Jurkat, Clone E6-1 (cell line): ENCODE measurements around the gene AMIGO3.

Source experiments
- DNase-seq: peaks from one replicate; pipeline ENCODE4 v3.0.0-alpha.2; 2011; ENCODE audit warnings: low read depth, low spot score
- H3K4me3 ChIP-seq: 2 replicates; pipeline ENCODE4 v1.5.1; 2011; ENCODE audit warnings: mild to moderate bottlenecking, low read length, control low read depth, moderate library complexity

The AMIGO3 gene

DNA sequence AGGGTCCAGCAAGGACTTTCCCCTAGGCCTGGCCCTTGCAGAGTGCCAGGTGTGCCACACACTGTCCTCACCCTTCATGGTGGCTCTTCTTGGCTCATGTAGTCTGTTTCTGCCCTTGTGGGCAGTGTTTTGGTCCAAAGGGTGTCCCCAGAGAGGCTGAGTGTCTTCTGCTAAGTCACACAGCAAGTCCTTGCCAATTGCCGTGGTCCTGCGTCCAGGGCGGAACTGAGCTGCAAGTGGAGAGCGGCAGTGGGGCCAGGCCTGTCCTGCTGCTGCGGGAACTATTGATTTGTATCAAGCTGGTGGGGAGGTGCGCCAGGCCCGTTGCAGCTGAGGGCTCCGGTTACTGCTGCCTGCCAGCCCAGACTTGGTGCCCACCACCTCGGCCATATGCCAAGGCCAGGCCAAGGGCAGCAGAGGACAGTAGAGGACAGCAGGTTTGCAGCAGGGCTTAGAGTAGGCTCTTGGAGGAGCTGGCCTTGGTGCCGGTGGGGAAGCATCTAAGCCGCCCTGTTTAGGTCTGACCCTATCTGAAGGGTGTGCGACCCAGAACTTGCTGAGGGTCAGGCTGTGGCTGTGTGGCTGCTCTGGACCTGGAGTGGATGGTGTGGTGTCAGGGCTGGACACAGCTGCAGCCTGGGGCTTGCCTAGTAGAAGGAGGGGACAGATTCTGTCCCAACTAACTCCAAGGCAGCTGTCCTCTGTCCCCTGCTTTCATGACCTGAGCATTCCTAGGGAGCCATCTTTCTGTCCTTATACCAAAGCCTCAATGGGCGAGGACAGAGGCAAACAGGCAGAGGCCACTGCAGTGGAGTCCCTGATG lies 4.5 kb downstream of the AMIGO3 start:
- no peak for DNase-seq

DNA sequence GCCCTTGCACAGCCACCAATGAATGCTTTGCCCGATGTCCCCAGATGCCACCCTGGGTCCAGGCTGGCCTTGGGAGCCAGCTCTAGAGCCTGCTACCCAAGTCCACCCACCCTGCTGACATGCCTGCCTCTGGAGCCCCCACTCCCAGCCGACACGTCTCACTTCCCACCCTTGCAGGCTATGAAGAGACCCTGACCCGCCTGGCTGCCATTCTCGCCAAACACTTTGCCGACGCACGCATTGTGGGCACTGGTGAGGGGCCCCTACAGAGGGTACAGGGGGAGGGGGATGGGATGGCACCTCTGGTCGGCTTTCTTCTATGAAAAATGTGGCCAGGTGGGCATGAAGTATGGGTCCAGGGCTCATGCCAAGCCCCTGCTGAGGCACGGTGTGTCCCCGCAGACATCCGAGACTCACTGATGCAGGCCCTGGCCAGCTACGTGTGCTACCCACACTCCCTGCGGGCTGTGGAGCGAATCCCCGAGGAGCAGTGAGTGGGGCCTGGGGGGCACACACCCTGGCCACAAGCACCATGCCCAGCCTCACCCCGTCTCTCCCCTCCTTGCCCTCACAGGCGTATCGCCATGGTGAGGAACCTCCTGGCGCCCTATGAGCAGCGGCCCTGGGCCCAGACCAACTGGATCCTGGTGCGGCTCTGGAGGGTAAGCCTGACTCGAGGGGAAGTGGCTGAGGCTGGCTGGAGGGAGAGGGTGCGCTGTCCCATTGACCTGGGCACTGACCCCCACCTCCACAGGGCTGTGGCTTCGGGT lies 6.0 kb downstream of the AMIGO3 start:
- DNase-seq, result no peak
- H3K4me3 ChIP-seq, result no peak overlapping the region

More for the DNA sequence above, 4.5 kb downstream of the AMIGO3 start:
- H3K4me3 ChIP-seq, result no peak overlapping the region

DNA sequence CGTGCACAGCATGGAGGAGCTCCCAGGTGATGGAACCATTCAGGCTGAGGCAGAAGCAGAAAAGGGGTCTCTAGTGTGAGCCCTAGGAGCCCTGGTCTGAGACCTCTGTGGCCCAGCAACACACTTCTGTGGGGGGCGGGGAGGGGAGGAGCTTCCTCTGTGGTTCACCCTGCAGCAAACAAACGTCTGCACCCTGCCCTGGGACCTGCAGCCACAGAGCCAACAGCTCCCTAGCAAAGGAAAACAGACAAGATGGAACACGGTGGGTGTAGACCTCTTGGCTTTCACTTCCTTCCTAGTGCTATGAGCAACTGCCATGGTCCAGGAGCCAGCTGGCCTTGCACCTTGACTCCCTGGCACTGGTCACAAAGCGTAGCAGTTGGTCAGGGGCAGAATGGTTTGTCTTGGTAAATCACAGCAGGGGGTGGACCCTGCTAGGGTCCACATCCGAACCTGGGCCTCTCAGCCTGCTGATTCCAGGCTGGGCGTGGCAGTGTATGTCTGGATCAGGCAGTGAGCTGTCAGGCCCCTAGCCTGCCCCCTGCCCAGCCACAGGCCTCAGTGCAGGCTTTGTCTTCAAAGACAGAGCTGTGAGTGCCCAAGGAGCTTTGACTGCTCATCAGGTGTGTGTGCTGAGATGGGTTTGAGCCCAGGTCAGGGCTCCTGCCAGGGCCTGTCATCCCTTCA lies 6.7 kb downstream of the AMIGO3 start:
- peak; percentile 85 for DNase-seq

DNA sequence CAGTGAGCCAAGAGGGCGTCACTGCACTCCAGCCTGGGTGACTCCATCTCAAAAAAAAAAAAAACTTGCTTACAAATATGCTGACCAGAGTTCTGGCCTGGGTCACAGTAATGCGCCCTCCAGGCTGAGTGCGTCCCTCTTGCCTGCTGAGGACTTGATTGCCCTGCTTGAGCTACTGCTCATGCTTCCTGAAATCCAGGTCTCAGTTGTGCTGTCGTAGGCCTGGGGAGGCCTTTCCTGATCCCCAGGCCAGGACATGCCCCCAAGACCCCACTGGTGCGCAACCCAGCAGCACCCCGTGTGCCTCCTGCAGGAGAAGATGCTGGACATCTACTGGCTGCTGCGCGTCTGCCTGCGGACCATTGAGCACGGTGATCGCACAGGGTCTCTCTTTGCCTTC lies 7.3 kb downstream of the AMIGO3 start:
- H3K4me3 ChIP-seq, result peak overlapping the region; percentile 39
- DNase-seq, result no peak

More for the DNA sequence above, 6.7 kb downstream of the AMIGO3 start:
- peak overlapping the region; percentile 39 for H3K4me3 ChIP-seq

DNA sequence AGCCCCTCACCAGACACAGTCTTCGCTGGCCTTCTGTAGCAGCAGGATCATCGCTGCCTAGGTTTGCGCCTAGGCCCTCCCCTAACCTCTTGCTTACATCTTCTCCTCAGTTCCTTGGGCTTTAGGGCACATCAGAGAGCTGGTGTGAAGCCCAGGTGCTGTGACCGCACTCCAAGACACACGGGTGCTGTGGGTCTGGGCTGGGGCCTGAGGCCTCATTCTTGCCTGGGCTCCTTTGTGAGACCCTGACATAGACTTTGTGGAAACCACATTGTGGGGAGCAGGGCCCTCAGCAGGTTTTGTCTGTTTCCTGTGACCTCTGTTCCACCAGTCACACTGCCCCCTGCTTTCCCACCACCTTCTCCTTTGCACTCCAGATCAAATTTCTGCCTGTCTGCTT lies 8.0 kb downstream of the AMIGO3 start:
- H3K4me3 ChIP-seq, result peak overlapping the region; percentile 16
- peak; percentile 89 for DNase-seq

DNA sequence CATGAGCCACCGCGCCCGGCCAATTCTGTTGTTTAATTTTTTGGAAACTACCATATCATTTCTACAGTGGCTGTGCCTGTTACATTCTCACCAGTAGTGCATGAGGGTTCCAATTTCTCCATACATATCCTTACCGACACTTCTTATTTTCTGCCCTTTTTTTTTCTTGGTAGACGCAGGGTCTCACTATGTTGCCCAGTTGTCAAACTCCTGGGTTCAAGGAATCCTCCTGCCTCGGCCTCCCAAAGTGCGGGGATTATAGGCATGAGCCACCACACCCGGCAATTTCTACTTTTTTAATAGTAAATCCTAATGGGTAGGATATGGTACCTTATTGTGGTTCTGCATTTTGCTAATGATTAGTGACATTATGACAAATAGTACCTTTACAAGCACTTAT lies 9.6 kb downstream of the AMIGO3 start:
- DNase-seq, result no peak
- H3K4me3 ChIP-seq, result no peak overlapping the region

DNA sequence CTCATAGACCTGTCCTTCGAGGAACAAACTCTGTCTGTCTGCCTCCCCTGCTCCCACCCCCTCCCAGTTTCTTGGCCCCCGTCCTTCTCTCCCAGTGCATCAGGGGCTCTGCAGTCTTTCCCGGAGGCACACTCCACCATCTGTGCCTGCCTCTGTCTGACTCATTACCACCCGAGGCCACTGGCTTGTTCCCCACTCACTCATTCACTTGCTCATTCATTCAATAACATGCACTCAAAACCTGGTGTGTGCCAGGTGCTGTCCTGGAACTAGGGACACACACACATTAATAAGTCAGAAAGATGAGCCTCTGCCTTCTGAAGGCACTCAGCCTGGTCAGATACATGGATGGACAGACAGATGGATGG lies 12.4 kb downstream of the AMIGO3 start:
- no peak for DNase-seq
- no peak overlapping the region for H3K4me3 ChIP-seq

DNA sequence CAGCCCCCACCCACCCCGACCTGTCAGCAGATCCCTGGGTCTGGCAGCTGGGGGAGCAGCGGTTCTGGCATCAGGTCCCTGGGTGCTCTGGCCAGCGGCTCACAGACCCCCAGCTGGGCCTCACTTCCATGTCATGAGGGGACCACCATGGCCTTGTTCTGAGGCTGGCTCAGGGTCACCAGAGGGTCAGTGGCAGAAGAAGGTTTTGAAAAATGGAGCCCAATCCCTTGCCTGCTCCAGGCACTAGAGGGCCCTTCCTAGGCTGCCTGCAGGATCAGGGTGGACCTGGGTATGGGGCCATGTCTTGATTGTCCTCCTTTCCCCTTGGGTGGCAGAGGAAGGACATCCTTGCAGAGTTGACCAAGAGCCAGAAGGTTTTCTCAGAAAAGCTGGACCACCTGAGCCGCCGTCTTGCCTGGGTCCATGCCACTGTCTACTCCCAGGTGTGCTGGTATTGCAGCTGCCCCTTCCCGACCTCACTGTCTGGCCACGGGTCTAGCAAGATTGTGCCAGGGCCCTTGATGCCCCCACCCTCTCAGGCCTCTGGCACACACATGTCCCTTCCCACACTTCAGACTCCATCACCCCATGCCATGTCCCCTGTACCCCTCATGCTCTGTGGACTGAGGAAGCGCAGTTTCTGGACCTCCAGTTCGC lies 12.9 kb downstream of the AMIGO3 start:
- H3K4me3 ChIP-seq, result no peak overlapping the region
- DNase-seq, result no peak

DNA sequence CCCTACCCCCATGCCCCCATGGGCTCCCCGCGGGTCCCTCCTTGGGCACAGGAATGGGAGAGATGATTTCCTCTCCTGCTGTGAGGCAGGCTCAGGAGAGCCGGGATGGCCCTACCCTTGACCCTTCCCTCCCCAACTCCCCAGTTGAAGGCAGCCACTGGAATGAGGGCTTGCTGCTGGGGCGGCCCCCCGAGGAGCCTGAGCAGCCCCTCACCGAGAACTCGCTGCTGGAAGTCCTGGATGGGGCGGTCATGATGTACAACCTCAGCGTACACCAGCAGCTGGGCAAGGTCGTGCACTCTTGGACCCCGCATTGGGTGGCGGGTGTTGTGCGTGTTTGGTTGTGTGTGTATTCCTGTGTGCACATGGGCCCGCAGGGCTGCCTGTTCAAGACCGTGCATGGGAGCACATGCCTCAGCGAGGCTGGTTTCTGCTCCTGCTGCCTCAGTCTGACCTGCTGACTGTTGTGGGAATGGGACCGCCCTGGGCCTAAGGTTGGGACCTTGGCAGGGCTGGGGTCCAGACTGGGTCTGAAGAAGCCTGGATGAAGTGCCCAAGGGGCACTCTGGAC lies 14.0 kb downstream of the AMIGO3 start:
- H3K4me3 ChIP-seq, result no peak overlapping the region
- no peak for DNase-seq

DNA sequence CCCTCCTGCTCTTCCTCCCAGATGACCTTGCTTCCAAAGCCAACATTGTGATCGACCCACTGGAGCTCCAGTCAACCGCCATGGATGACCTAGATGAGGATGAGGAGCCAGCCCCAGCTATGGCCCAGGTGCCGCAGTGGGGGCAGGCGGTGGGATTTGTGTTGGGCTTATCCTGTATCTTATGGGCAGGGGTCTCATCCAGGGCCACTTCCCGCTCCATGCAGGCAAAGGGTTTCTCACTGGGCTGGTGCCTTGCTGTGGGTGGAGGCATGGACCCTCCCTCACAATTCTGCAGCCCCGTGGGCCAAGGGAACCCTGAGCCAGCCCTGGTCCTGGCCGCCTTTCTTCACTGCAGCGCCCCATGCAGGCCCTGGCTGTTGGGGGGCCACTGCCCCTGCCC lies 14.9 kb downstream of the AMIGO3 start:
- DNase-seq, result no peak

DNA sequence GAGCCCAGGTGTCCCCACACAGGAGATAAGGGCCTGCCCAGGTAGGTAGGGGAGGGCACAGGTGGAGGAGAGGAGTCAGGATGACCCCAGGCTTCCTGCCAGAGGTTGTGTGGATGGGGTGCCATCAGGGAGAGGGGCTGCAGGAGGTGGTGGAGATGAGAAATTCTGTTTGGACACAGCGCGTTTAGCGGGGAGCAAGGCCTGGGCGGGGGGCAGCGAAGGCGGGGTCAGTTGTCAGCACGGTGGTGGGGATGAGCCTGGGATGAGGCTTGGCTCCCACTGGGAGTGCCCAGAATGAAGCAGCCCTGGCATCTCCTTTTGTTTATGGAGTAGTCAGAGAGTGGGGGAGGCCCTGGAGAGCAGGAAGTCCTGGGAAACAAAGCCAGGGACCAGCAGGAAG lies 15.5 kb downstream of the AMIGO3 start:
- no peak overlapping the region for H3K4me3 ChIP-seq
- DNase-seq, result no peak

More for the DNA sequence above, 14.9 kb downstream of the AMIGO3 start:
- H3K4me3 ChIP-seq, result no peak overlapping the region

DNA sequence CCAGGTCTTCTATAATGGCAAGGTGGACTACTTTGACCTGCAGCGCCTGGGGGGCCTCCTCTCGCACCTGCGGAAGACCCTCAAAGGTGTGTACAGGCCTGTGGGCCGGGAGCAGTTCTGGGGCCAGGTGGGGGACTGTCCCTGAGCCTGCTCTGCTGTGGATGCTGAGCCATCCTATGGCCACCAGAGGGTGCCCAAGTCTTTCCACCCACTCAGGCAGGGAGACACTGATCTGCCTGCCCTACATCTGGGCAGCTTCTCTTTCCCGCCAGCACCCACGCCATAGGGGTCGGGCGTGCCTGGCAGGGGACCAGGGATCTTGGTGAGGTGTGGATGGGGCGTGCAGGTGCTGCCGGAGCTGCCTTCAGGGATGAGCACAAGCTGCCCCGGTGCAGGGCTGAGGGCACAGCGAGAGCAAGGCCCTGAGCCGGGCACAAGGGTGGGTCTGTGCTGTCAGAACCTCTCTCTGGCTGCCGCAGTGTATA lies 16.0 kb downstream of the AMIGO3 start:
- peak; percentile 54 for DNase-seq
- H3K4me3 ChIP-seq, result no peak overlapping the region

DNA sequence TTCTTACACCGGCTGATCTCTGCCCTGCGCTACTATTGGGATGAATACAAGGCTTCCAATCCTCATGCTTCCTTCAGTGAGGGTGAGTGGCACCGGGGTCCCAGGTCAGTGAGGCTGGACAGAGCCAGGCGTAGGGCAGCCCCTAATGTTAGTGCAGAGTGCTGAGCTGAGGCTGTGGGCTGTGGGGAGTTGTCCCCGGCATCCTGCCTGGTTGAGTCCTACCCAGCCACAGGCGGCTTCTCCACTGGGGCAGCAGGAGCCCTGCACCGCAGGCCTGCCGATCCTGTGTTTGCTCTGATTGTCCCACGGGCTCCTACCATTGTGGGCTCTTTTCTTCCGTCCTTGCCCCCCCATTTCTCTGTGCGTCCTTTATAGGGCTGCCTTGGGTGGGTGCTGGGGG lies 16.8 kb downstream of the AMIGO3 start:
- no peak overlapping the region for H3K4me3 ChIP-seq
- no peak for DNase-seq

DNA sequence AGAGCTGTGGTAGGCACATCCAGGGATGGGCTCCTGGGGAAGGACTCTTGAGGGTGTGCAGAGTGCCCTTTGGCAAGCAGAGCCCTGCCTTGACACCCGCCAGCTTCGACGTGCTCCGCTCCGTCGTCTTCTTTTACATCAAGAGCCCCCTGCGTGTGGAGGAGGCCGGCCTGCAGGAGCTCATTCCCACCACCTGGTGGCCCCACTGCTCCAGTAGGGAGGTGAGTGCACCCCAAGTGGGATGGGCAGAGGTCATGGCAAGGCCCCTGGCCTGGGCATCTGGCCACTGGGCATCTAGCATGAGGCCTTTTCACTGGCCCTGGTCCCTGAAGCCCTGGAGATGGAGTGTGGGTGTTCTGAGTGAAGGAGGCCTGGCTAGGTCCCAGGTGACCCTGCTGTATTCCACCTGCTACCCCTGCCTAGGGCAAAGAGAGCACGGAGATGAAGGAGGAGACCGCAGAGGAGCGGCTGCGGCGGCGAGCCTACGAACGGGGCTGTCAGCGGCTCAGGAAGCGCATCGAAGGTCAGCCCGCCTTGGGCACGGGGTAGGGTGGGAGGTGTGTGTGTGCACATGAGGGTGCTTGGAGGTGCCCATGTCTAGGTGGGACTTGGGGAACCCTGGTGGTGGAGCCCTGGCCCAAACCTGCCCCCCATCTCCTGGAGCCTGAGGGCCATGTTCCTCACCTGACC lies 18.0 kb downstream of the AMIGO3 start:
- no peak overlapping the region for H3K4me3 ChIP-seq
- DNase-seq, result no peak

DNA sequence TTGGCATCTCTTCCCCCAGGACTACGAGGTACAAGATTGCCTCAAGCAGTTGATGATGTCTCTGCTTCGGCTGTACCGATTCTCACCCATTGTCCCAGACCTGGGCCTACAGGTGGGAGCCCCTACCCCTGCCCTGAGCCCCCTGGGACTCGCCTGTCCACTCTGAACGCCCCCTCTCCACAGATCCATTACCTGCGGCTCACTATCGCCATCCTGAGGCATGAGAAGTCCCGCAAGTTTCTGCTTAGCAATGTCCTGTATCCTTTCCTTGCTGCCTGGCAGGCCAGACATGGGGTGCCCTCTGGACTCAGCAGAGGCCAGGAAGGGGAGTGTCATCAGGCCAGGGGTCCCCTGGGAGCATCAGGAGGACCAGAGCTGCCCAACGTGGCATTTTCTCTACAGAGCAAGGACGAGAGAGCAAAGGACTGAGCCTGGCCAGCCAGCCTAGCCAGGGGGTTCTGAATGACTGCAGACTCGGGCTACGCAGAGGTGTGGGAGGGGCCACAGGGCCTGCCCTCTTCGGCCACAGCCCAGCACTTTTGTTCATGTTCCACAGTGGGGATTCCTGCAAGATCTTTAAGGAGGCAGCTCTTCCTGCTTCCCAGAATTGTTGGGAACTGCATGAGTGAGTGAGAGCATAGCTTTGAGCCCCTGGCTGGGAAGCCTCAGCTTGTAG lies 18.9 kb downstream of the AMIGO3 start:
- DNase-seq, result no peak
- no peak overlapping the region for H3K4me3 ChIP-seq

DNA sequence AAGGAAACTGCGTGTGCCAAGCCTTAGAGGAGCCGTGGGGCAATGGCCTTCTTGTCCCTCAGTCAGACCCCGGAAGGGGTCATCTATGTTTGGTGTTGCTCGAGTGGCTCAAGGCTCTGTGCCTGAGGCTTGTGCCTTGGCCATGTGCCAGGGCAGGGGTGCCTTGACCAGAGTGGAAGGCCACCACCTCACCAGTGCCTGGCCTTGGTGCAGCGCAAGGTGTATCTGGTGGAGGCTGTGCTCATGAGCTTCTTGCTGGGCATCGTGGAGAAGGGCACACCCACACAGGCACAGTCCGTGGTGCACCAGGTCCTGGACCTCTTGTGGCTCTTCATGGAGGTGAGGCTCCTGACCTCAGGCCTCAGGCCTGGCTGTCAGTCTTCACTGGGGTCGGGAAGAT lies 19.5 kb downstream of the AMIGO3 start:
- no peak overlapping the region for H3K4me3 ChIP-seq
- no peak for DNase-seq

DNA sequence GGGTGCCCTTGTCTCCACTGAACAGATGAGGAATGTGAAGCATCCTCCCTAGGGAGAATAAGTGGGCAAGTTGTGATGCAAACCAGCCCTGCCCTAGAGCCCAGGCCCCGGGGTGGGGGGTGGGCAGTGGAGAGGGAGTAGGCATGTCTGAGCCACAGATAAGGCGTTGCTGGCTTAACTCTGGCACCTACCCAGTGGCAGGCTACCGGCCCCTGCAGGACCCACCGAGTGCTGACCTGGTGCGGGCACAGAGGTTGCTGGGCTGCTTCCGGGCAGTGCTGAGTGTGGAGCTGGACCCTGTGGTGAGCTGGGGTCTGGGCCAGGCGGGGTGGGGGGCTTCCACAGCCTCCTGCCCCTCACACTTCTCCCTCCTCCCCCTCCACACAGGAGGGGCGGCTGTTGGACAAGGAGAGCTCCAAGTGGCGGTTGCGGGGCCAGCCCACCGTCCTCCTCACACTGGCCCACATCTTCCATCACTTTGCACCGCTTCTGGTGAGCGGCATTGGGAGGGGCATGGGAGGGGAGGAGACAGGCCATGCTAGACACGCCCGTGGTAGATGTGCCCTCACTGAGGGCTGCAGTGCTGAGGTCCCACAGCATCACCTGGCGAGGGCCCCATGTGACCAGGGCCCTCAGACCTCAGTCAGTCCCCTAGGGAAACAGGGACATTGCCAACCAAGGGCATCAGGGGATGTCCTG lies 20.1 kb downstream of the AMIGO3 start:
- H3K4me3 ChIP-seq, result no peak overlapping the region
- DNase-seq, result no peak
